Effector memory CD8-positive, alpha-beta T cell (primary cell): ENCODE results near the gene FBXL17.

ENCODE experiments used
- ATAC-seq: fragments of 150-1000 bp; cut with Tn5 transposase; replicated peaks from 2 replicates; pipeline ENCODE4 v1.10.0; 2021; ENCODE audit warnings: mild to moderate bottlenecking, moderate library complexity
- DNase-seq, 3 experiments: peaks; one replicate each; pipeline ENCODE4 v3.0.0; 2021
- H3K27ac Mint-ChIP-seq, 2 donors: one replicate each; pipeline ENCODE4 v1.8.0; 2022; ENCODE audit warnings: mild to moderate bottlenecking in 2 of 2, mixed read lengths in 2 of 2, moderate library complexity in 2 of 2
- H3K27me3 Mint-ChIP-seq, 2 donors: one replicate each; pipeline ENCODE4 v1.8.0; 2022; ENCODE audit warnings: mixed read lengths in 2 of 2
- H3K36me3 Mint-ChIP-seq: one replicate; pipeline ENCODE4 v1.8.0; 2022; ENCODE audit warnings: mild to moderate bottlenecking, moderate library complexity, mixed read lengths; ENCODE audit not compliant: insufficient read depth
- H3K4me1 Mint-ChIP-seq, 2 donors: one replicate each; pipeline ENCODE4 v1.8.0; 2022; ENCODE audit warnings: low read depth in 2 of 2, mixed read lengths in 2 of 2
- H3K4me3 Mint-ChIP-seq, 2 donors: one replicate each; pipeline ENCODE4 v1.8.0; 2022; ENCODE audit warnings: mild to moderate bottlenecking in 2 of 2, mixed read lengths in 2 of 2, moderate library complexity in 2 of 2
- H3K9me3 Mint-ChIP-seq, 2 donors: one replicate each; pipeline ENCODE4 v1.8.0; 2022; ENCODE audit warnings: mixed read lengths in 2 of 2

The FBXL17 gene

GRCh38 chr5:107820429-107820828 lies 561.5 kb downstream of the FBXL17 start:
- DNase-seq (no peak), ATAC-seq (no peak)
- Mint-ChIP-seq H3K27ac (no peak overlapping the region), H3K36me3 (no peaks in the 10 kb centered on the region), H3K9me3 (peaks cover 0 to 5% of the 10 kb centered on the region in 2 donors), H3K4me1 (no peaks in the 10 kb centered on the region), H3K27me3 (peaks cover 0 to 7% of the 10 kb centered on the region in 2 donors), H3K4me3 (no peak overlapping the region)

- Mint-ChIP-seq H3K27ac (no peak overlapping the region), H3K9me3 (peaks cover 0 to 5% of the 10 kb centered on the region in 2 donors), H3K36me3 (no peaks in the 10 kb centered on the region), H3K4me3 (no peak overlapping the region), H3K27me3 (peaks cover 0 to 3% of the 10 kb centered on the region in 2 donors), H3K4me1 (peaks cover 0 to 4% of the 10 kb centered on the region in 2 donors)
- no peak for ATAC-seq
- DNase-seq: no peak
These were observed 563.9 kb downstream of the FBXL17 start for GRCh38 chr5:107817951-107818350.

DNA sequence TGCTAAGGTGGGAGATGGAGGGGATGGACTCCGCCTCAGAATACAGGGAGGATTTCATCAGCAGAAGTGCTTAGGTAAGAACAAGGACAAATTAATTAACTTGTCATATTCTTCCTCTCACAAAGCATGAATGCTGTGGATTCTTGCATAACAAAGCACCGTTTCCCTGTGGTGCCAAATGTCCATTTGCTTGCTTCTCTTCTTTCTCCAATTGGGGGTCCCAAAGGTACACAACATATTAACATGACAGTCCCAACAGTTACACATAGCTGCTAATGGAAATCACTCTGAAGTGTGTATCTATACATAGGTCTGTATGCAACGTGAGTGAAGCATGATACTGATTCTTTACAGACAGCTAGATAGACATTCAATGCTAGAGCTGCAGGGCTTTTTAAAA lies 564.5 kb downstream of the FBXL17 start:
- Mint-ChIP-seq H3K27me3 (peaks cover 5 to 8% of the 10 kb centered on the region in 2 donors), H3K4me3 (no peak overlapping the region), H3K27ac (no peak overlapping the region)

GRCh38 chr5:107815109-107815508 lies 566.8 kb downstream of the FBXL17 start:
- Mint-ChIP-seq H3K9me3 (no peaks in the 10 kb centered on the region), H3K27ac (no peak overlapping the region), H3K4me3 (no peak overlapping the region), H3K27me3 (peaks cover 9 to 11% of the 10 kb centered on the region in 2 donors), H3K36me3 (no peaks in the 10 kb centered on the region), H3K4me1 (peaks cover 0 to 4% of the 10 kb centered on the region in 2 donors)
- no peak for DNase-seq
- ATAC-seq: no peak

More for the DNA sequence above, 564.5 kb downstream of the FBXL17 start:
- H3K36me3 Mint-ChIP-seq: no peaks in the 10 kb centered on the region
- H3K9me3 Mint-ChIP-seq: peaks cover 0 to 3% of the 10 kb centered on the region in 2 donors
- DNase-seq (no peak), ATAC-seq (no peak)
- peaks cover 0 to 4% of the 10 kb centered on the region in 2 donors for H3K4me1 Mint-ChIP-seq

- Mint-ChIP-seq H3K4me1 (peaks cover 0 to 4% of the 10 kb centered on the region in 2 donors), H3K27ac (no peak overlapping the region), H3K9me3 (no peaks in the 10 kb centered on the region), H3K36me3 (no peaks in the 10 kb centered on the region), H3K27me3 (peaks cover 9 to 11% of the 10 kb centered on the region in 2 donors), H3K4me3 (no peak overlapping the region)
- DNase-seq (no peak), ATAC-seq (no peak)
These were observed 567.6 kb downstream of the FBXL17 start for GRCh38 chr5:107814183-107814827.

- H3K4me3 Mint-ChIP-seq: no peak overlapping the region
- no peak overlapping the region for H3K27ac Mint-ChIP-seq
These were observed 568.3 kb downstream of the FBXL17 start for GRCh38 chr5:107813559-107813958.

DNA sequence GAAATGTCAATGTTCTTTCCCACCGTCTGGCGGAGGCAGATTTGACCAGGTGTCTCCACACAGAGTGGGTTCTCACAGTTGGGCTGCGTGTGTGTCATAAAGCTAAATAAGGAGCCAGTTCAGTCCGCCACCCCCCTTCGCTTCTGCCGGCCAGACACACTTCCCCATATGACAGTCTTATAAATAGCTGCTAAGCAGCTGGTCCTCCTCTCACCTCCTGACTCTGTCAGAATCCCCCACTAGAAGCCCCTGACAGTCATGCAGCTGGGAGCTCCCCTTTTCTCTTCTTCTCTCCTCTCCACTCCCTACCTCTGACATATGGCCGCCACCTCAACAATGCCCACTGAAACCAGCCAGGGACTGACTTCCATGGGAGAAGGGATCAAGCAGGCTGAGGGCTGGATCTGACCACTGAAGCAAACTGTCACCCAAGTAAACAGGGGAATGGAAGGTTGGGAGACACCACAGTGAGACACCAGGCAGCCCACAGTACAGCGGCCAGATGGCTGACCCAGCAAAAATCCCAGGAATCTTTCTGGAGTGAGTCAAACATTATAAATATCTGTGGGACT lies 569.2 kb downstream of the FBXL17 start:
- H3K4me1 Mint-ChIP-seq: peaks cover 0 to 4% of the 10 kb centered on the region in 2 donors
- ATAC-seq (no peak), DNase-seq (no peak)
- H3K9me3 Mint-ChIP-seq: no peaks in the 10 kb centered on the region
- H3K27me3 Mint-ChIP-seq: peaks cover 9 to 11% of the 10 kb centered on the region in 2 donors
- no peak overlapping the region for H3K27ac Mint-ChIP-seq
- H3K4me3 Mint-ChIP-seq: no peak overlapping the region
- no peaks in the 10 kb centered on the region for H3K36me3 Mint-ChIP-seq

More at GRCh38 chr5:107813559-107813958, 568.3 kb downstream of the FBXL17 start:
- peaks cover 0 to 4% of the 10 kb centered on the region in 2 donors for H3K4me1 Mint-ChIP-seq
- ATAC-seq: no peak
- no peak for DNase-seq
- no peaks in the 10 kb centered on the region for H3K9me3 Mint-ChIP-seq
- H3K27me3 Mint-ChIP-seq: peaks cover 9 to 11% of the 10 kb centered on the region in 2 donors
- no peaks in the 10 kb centered on the region for H3K36me3 Mint-ChIP-seq

DNA sequence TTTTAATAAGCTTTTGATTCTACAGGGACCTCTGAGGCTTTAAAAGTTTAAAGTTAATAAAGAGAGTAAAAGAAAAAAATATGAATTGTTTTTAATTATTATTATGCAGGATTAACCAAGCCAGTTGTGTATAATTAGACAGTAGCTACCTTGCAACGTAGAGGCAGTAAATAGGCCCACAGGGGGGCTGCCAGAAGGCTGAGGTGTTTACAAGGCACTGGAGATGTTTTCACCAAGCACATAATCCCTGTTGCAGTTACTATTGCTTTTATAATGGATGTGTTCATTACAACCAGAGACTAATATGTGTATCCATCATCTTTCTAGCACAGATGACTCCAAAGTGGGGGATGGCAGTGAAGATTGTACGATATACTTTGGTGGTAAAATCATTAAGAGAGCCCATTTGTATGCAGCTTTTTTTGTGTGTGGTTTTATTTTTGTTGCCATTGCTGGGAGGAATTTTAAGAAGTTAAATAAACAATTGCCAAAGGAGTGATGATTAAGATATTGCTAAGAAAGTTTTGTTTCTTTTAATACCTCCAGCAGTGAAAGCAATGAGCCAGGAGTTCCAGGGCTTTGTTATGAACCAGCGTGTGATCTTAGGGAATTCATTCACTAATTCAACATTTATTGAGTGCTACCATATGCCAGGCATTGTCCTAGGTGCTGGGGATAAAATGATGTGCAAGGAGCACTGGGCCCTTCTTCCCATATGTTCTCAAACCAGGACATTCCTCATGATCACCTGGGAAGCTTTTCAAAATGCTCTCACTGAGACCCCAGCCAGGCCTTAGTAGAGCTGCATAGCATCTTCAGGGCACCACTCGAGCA lies 572.5 kb downstream of the FBXL17 start:
- Mint-ChIP-seq H3K27ac (no peak overlapping the region), H3K27me3 (peaks cover 9 to 11% of the 10 kb centered on the region in 2 donors), H3K9me3 (no peaks in the 10 kb centered on the region), H3K36me3 (no peaks in the 10 kb centered on the region), H3K4me3 (no peak overlapping the region), H3K4me1 (peaks cover 0 to 4% of the 10 kb centered on the region in 2 donors)
- no peak for DNase-seq
- no peak for ATAC-seq
